GM23338 (cell line): ENCODE results near the gene TRIOBP. TPM values are rescaled to one million over a fixed set of nuclear protein-coding genes. Genes with fewer than 3 reads are reported as not detected.

Source experiments
- ATAC-seq: fragments of 200-7000 bp; cut with Tn5 transposase; 3 replicates; pipeline ENCODE4 v1.9.1; 2020
- DNase-seq: peaks from one replicate; pipeline ENCODE4 v3.0.0-alpha.2; 2015; ENCODE audit warnings: low spot score
- H2AFZ ChIP-seq: fragments of 200-600 bp; sonication (generic); 2 replicates; pipeline ENCODE4 v1.8.0; 2016; ENCODE audit warnings: antibody characterized with exemption, mild to moderate bottlenecking, moderate library complexity
- H3F3A ChIP-seq: fragments of 200-600 bp; sonication (generic); replicated peaks from 2 replicates; pipeline ENCODE4 v1.8.0; 2017; ENCODE audit warnings: antibody characterized with exemption, mixed run types, low read depth
- H3K27ac ChIP-seq: fragments of 200-600 bp; sonication (generic); 2 replicates; pipeline ENCODE4 v1.6.1; 2016; ENCODE audit warnings: low read depth
- H3K27me3 ChIP-seq: fragments of 200-600 bp; sonication (generic); 2 replicates; pipeline ENCODE4 v1.8.0; 2016; ENCODE audit warnings: mild to moderate bottlenecking, mixed run types, moderate library complexity; ENCODE audit not compliant: insufficient read depth
- H3K36me3 ChIP-seq: fragments of 200-600 bp; sonication (generic); 2 replicates; pipeline ENCODE4 v1.8.0; 2016; ENCODE audit warnings: mild to moderate bottlenecking; ENCODE audit not compliant: insufficient read depth
- H3K4me1 ChIP-seq: fragments of 200-600 bp; sonication (generic); 2 replicates; pipeline ENCODE4 v1.8.0; 2016; ENCODE audit warnings: mild to moderate bottlenecking, moderate library complexity; ENCODE audit not compliant: insufficient read depth
- H3K4me2 ChIP-seq: fragments of 200-600 bp; sonication (generic); 2 replicates; pipeline ENCODE4 v1.7.1; 2017; ENCODE audit warnings: mixed run types
- H3K4me3 ChIP-seq: fragments of 200-600 bp; sonication (generic); 2 replicates; pipeline ENCODE4 v1.6.1; 2016; ENCODE audit warnings: mixed run types
- H3K79me2 ChIP-seq: fragments of 200-600 bp; sonication (generic); replicated peaks from 2 replicates; pipeline ENCODE4 v1.8.0; 2017; ENCODE audit warnings: mild to moderate bottlenecking; ENCODE audit not compliant: insufficient read depth
- H3K9me2 ChIP-seq: fragments of 200-600 bp; sonication (generic); 2 replicates; pipeline ENCODE4 v1.8.0; 2017; ENCODE audit not compliant: insufficient read depth
- H4K20me1 ChIP-seq: fragments of 200-600 bp; sonication (generic); replicated peaks from 2 replicates; pipeline ENCODE4 v1.8.0; 2017; ENCODE audit warnings: mild to moderate bottlenecking; ENCODE audit not compliant: insufficient read depth
- H3K27ac Mint-ChIP-seq: 2 replicates; pipeline ENCODE4 v1.8.0; 2020; ENCODE audit warnings: inconsistent platforms, mild to moderate bottlenecking, moderate library complexity, mixed read lengths
- H3K27me3 Mint-ChIP-seq: 3 replicates; pipeline ENCODE4 v1.8.0; 2022; ENCODE audit warnings: low read depth, mild to moderate bottlenecking, moderate library complexity, mixed read lengths, inconsistent platforms; ENCODE audit not compliant: insufficient read depth, poor library complexity
- H3K36me3 Mint-ChIP-seq: 3 replicates; pipeline ENCODE4 v1.8.0; 2021; ENCODE audit warnings: low read depth, mild to moderate bottlenecking, inconsistent platforms, moderate library complexity, mixed read lengths
- H3K4me1 Mint-ChIP-seq: 3 replicates; pipeline ENCODE4 v1.8.0; 2020; ENCODE audit warnings: mild to moderate bottlenecking, inconsistent platforms, mixed read lengths
- H3K4me3 Mint-ChIP-seq: 3 replicates; pipeline ENCODE4 v1.8.0; 2021; ENCODE audit warnings: moderate library complexity, mild to moderate bottlenecking, inconsistent platforms, mixed read lengths
- H3K9me3 Mint-ChIP-seq: 3 replicates; pipeline ENCODE4 v1.8.0; 2020; ENCODE audit warnings: moderate library complexity, mild to moderate bottlenecking, inconsistent platforms, mixed read lengths
- CREB1 ChIP-seq: fragments of 250-450 bp; sonication (Bioruptor Pico); IDR thresholded peaks from 2 replicates; pipeline ENCODE4 v1.5.0; 2020; ENCODE audit warnings: low read depth, mild to moderate bottlenecking, moderate library complexity
- EZH2 ChIP-seq: fragments of 200-600 bp; sonication (generic); IDR thresholded peaks from one replicate; pipeline ENCODE4 v1.8.0; 2017; ENCODE audit warnings: antibody characterized with exemption, mild to moderate bottlenecking, low read depth; ENCODE audit not compliant: unreplicated experiment
- EZH2phosphoT487 ChIP-seq: fragments of 200-600 bp; sonication (generic); IDR thresholded peaks from one replicate; pipeline ENCODE4 v1.8.1; 2018; ENCODE audit warnings: antibody characterized with exemption; ENCODE audit not compliant: unreplicated experiment
- JUNB ChIP-seq: IDR thresholded peaks from one replicate; pipeline ENCODE4 v1.6.1; 2016; ENCODE audit warnings: antibody characterized with exemption; ENCODE audit not compliant: unreplicated experiment
- NANOG ChIP-seq: IDR thresholded peaks from 2 replicates; pipeline ENCODE4 v1.6.1; 2016; ENCODE audit warnings: antibody characterized with exemption, borderline replicate concordance
- POLR2AphosphoS5 ChIP-seq: IDR thresholded peaks from 2 replicates; pipeline ENCODE4 v1.6.1; 2016; ENCODE audit warnings: antibody characterized with exemption, low read depth
- REST ChIP-seq: IDR thresholded peaks from one replicate; pipeline ENCODE4 v1.6.1; 2018; ENCODE audit warnings: antibody characterized with exemption; ENCODE audit not compliant: unreplicated experiment
- STAT1 ChIP-seq: IDR thresholded peaks from one replicate; pipeline ENCODE4 v1.6.1; 2016; ENCODE audit warnings: antibody characterized with exemption; ENCODE audit not compliant: unreplicated experiment
- ZNF114 ChIP-seq: fragments of 250-450 bp; sonication (Bioruptor Pico); IDR thresholded peaks from 2 replicates; pipeline ENCODE4 v1.5.0; 2020; ENCODE audit warnings: mild to moderate bottlenecking, moderate library complexity
- ZNF331 ChIP-seq: fragments of 250-450 bp; sonication (Bioruptor Pico); IDR thresholded peaks from 2 replicates; pipeline ENCODE4 v1.5.0; 2020; ENCODE audit warnings: low read depth, mild to moderate bottlenecking, moderate library complexity
- ZNF462 ChIP-seq: fragments of 250-450 bp; sonication (Bioruptor Pico); IDR thresholded peaks from 2 replicates; pipeline ENCODE4 v1.5.0; 2020; ENCODE audit warnings: mild to moderate bottlenecking, moderate library complexity
- polyA plus RNA-seq: library from polyadenylated mRNA; unstranded; fragments of >200 nt; fragmentation: Nextera tagmentation; extraction: Ambion mirVana; gene quantifications from 2 replicates; pipeline ENCODE4 v1.2.1, GENCODE V29; 2016
- total RNA-seq: library from RNA; depleted of rRNA; stranded (reverse); fragments of >200 nt; shearing (Covaris generic); gene quantifications from 2 replicates; pipeline ENCODE4 v1.2.3, GENCODE V29; 2014
- TF ChIP-seq, protein P1 (sequence below), 2 experiments: fragments of 200-600 bp in 1 of 2; sonication (generic) in 1 of 2; conservative IDR thresholded peaks; 2 replicates each; pipeline versions ENCODE4 v1.5.1 to v1.6.1; 2016 to 2017; ENCODE audit warnings: antibody characterized with exemption in 2 of 2, low read depth in 2 of 2, mild to moderate bottlenecking in 2 of 2, moderate library complexity in 1 of 2
- TF ChIP-seq, protein P2 (sequence below): IDR thresholded peaks from 2 replicates; pipeline ENCODE4 v1.6.1; 2016; ENCODE audit warnings: antibody characterized with exemption

Gene TRIOBP
- total and polyA plus RNA-seq, 2 experiments from 2014 or later: 21.4 to 48.4 TPM

DNA sequence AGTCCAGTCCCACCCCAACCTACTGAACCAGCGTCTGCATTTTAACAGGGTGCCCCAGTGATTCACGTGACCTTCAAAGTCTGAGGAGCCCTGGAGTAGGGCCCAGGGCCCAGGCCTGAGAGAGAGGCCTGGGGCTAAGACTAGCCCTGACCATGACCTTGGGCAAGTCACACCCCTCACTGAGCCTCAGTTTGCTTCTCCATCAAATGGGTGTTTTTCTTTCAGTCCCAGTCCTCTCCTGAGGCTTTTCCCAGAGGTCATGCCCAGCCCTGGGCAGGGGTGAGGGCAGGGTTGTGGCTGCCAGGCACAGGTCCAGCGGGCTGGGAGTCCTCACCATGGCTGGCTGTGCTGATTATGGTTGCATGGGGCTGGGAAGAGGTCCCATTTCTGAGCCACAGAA, 77.9 kb downstream of the TRIOBP start:
- DNase-seq: no peak
- H3K27me3 ChIP-seq: no peaks in the 10 kb centered on the region
- H3K9me2 ChIP-seq: no peaks in the 10 kb centered on the region
- Mint-ChIP-seq H3K4me3 (no peak overlapping the region), H3K4me1 (peaks cover 9% of the 10 kb centered on the region), H3K27me3 (peaks cover 14% of the 10 kb centered on the region), H3K9me3 (peaks cover 3% of the 10 kb centered on the region; the same call in 1 of the 3 replicates), H3K27ac (no peak overlapping the region), H3K36me3 (peaks cover 10% of the 10 kb centered on the region; the same call in 2 of the 3 replicates)
- H4K20me1 ChIP-seq: no peaks in the 10 kb centered on the region
- no peaks in the 10 kb centered on the region; the same call in 1 of the 2 replicates for H3F3A ChIP-seq
- no peak overlapping the region for H3K4me2 ChIP-seq
- H3K79me2 ChIP-seq: no peaks in the 10 kb centered on the region
- no peaks in the 10 kb centered on the region for H3K36me3 ChIP-seq
- no peak overlapping the region for H3K27ac ChIP-seq
- peaks cover 9% of the 10 kb centered on the region; the same call in 1 of the 2 replicates for H3K4me1 ChIP-seq
- H2AFZ ChIP-seq: no peak overlapping the region
- no peak for ATAC-seq
- no peak for TF ChIP-seq POLR2AphosphoS5
- TF ChIP-seq REST: no peak
- TF ChIP-seq EZH2: no peak
- no peak for TF ChIP-seq STAT1
- no peak for TF ChIP-seq ZNF331
- TF ChIP-seq CREB1 (CRISPR knock-in tag): no peak
- no peak for TF ChIP-seq NANOG
- no peak for TF ChIP-seq ZNF462
- TF ChIP-seq ZNF114: no peak
- TF ChIP-seq, protein P1, sequence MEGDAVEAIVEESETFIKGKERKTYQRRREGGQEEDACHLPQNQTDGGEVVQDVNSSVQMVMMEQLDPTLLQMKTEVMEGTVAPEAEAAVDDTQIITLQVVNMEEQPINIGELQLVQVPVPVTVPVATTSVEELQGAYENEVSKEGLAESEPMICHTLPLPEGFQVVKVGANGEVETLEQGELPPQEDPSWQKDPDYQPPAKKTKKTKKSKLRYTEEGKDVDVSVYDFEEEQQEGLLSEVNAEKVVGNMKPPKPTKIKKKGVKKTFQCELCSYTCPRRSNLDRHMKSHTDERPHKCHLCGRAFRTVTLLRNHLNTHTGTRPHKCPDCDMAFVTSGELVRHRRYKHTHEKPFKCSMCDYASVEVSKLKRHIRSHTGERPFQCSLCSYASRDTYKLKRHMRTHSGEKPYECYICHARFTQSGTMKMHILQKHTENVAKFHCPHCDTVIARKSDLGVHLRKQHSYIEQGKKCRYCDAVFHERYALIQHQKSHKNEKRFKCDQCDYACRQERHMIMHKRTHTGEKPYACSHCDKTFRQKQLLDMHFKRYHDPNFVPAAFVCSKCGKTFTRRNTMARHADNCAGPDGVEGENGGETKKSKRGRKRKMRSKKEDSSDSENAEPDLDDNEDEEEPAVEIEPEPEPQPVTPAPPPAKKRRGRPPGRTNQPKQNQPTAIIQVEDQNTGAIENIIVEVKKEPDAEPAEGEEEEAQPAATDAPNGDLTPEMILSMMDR (conservative IDR thresholded peaks at IDR 0.05; ENCODE audit: low read depth in 2 of 2): no peak
- TF ChIP-seq, protein P2, sequence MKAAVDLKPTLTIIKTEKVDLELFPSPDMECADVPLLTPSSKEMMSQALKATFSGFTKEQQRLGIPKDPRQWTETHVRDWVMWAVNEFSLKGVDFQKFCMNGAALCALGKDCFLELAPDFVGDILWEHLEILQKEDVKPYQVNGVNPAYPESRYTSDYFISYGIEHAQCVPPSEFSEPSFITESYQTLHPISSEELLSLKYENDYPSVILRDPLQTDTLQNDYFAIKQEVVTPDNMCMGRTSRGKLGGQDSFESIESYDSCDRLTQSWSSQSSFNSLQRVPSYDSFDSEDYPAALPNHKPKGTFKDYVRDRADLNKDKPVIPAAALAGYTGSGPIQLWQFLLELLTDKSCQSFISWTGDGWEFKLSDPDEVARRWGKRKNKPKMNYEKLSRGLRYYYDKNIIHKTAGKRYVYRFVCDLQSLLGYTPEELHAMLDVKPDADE: no peak
- TF ChIP-seq JUNB: no peak
- no peak for TF ChIP-seq EZH2phosphoT487
- H3K4me3 ChIP-seq: no peak overlapping the region
